ENCODE measurements around the gene SLC6A6. TPM values are rescaled to one million over a fixed set of nuclear protein-coding genes. Genes with fewer than 3 reads are reported as not detected.

SLC6A6 gene
- total and polyA plus RNA-seq, 10 of the 15 experiments (the other 5 are each of a cell fraction or from before 2014, with no cell fraction given) = 5.6 to 47.0 (median 20.2) TPM

- Histone ChIP-seq H3K9ac (ENCODE audit: control insufficient read depth, insufficient read depth, low read length) (no peak overlapping the region), H3K27ac (ENCODE audit: control insufficient read depth, insufficient read depth) (no peak overlapping the region), H3K4me2 (ENCODE audit: control insufficient read depth, insufficient read depth) (no peak overlapping the region), H3K79me2 (ENCODE audit: control insufficient read depth, insufficient read depth, low read length) (no peaks in the 10 kb centered on the region), H4K20me1 (ENCODE audit: control insufficient read depth, insufficient read depth) (no peaks in the 10 kb centered on the region), H3K9me3 (replicated peaks; ENCODE audit: control insufficient read depth, insufficient read depth, low read length) (no peaks in the 10 kb centered on the region), H2AFZ (ENCODE audit: control insufficient read depth, low read depth, low read length) (no peak overlapping the region), H3K4me3 (no peak overlapping the region), H3K4me1 (ENCODE audit: control insufficient read depth, insufficient read depth, low read length) (no peaks in the 10 kb centered on the region), H3K27me3 (replicated peaks in 1 of 2; ENCODE audit: control insufficient read depth in 2 of 2, insufficient read depth in 2 of 2, low read length in 1 of 2) (no peaks in the 10 kb centered on the region), H3K36me3 (ENCODE audit: control insufficient read depth in 2 of 2, insufficient read depth in 2 of 2, low read length in 1 of 2) (peaks cover 9 to 15% of the 10 kb centered on the region in 2 experiments; a peak in 3 of 4 replicates)
- ChIA-PET RAD21 (ENCODE audit: unreplicated experiment) (interaction anchor here (1.1 kb wide), 1 partner anchor 20 kb away, joined by 3 read pairs; no protein-coding TSS in a partner anchor), POLR2A (no interaction called here), SMC1A (ENCODE audit: uncharacterized antibody, unreplicated experiment) (interaction anchor here (0.9 to 1.8 kb wide), 2 partner anchors 24 to 43 kb away, joined by 3 to 4 read pairs; no protein-coding TSS in a partner anchor), CTCF (interaction anchor here (1.6 kb wide), 1 partner anchor 13 kb away, joined by 7 read pairs; no protein-coding TSS in a partner anchor)
- BruUV-seq (replicated peaks) = no TSS peak
- in situ Hi-C loops (cut with MboI) = no loop called here
- no peak for ATAC-seq
- DNase-seq (ENCODE audit: low read depth, low spot score) = no peak
- FAIRE-seq = no peak
- no peak for TF ChIP-seq CBFB (IDR thresholded peaks at IDR 0.05; ENCODE audit: low read depth)
- TF ChIP-seq SIN3A (IDR thresholded peaks at IDR 0.05; ENCODE audit: low read depth, low read length) = no peak
- TF ChIP-seq EED (IDR thresholded peaks at IDR 0.05; ENCODE audit: low read depth) = no peak
- no peak for TF ChIP-seq ZZZ3 (IDR thresholded peaks at IDR 0.05; ENCODE audit: control insufficient read depth, insufficient read length, low read depth)
- TF ChIP-seq SMARCA5 (IDR thresholded peaks at IDR 0.05) = no peak
- no peak for TF ChIP-seq RELA (IDR thresholded peaks at IDR 0.05; ENCODE audit: borderline replicate concordance, partially characterized antibody)
- TF ChIP-seq PAX5 (IDR thresholded peaks at IDR 0.05; ENCODE audit: borderline replicate concordance, low read depth, low read length) = no peak
- TF ChIP-seq MXI1 (IDR thresholded peaks at IDR 0.05; ENCODE audit: low read depth, low read length) = no peak
- no peak for TF ChIP-seq NKRF (conservative IDR thresholded peaks at IDR 0.05)
- no peak for TF ChIP-seq JUND (IDR thresholded peaks at IDR 0.05; ENCODE audit: low read depth, low read length)
- TF ChIP-seq SPI1 (IDR thresholded peaks at IDR 0.05; ENCODE audit: borderline replicate concordance, insufficient read depth, low read depth, low read length) = no peak
- no peak for TF ChIP-seq LARP7 (IDR thresholded peaks at IDR 0.05)
- no peak for TF ChIP-seq BMI1 (IDR thresholded peaks at IDR 0.05; ENCODE audit: borderline replicate concordance)
- no peak for TF ChIP-seq SIX5 (IDR thresholded peaks at IDR 0.05; ENCODE audit: low read depth, low read length, severe bottlenecking)
- no peak for TF ChIP-seq MTA3 (IDR thresholded peaks at IDR 0.05; ENCODE audit: borderline replicate concordance, low read length)
- 66% methylated on average over 8 of the region's 8 CpGs for WGBS (ENCODE audit: insufficient coverage, insufficient replicate concordance, low lambda C conversion rate, missing lambda C conversion rate)
- intact Hi-C loops (cut with micrococcal nuclease; ENCODE audit: unreplicated experiment) = no loop called here
These were observed 52.4 kb downstream of the SLC6A6 start for GRCh38 chr3:14454639-14455310.

Data from GM12878 (cell line).